ENCODE data around the gene BUB3.
A peak's percentile ranks its signal among the peaks of the same experiment; 100 is the strongest.

DNA sequence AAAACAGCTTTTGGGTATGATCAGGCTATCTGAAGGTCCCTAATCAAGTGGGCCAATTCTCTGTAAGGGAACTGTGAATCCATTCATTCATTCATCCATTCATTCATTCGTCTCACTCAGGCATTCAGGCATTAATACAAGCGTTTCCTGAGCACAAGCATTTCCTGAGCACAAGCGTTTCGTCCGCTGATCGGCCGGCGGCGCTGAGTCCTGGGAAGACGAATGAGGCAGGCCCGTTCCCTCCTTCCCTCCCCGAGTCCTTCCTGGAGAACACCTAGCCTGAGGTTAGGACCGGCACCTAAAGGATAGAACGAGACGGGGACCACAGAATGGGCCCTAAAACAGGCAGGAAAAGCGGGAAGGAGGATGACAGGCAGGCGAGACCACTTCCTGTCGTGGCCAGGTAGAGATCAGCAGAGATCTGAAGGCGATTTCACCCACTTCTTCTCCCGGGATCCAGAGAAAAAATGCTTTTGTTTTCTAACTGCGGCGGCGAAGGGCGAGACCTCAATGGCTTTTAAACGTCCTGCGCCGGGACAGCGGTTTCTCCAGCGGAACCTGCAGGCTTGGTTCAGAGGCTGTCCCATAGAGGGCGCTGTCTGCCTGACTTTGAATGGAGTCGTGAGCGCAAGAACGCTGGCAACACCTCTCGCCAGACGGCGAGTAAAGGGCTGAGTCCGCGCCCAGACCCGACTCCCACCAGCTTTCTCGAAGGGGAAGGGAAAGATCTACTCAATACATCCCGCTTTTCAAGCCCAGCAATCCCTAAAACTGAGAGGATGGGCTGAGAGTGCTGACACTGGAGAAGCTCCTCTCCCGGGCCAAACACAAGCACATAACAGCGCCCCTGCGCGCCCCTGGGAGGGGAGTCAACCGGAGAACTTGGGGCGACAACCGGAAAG, 21.4 kb upstream of the BUB3 start:
- TF ChIP-seq, protein P1, sequence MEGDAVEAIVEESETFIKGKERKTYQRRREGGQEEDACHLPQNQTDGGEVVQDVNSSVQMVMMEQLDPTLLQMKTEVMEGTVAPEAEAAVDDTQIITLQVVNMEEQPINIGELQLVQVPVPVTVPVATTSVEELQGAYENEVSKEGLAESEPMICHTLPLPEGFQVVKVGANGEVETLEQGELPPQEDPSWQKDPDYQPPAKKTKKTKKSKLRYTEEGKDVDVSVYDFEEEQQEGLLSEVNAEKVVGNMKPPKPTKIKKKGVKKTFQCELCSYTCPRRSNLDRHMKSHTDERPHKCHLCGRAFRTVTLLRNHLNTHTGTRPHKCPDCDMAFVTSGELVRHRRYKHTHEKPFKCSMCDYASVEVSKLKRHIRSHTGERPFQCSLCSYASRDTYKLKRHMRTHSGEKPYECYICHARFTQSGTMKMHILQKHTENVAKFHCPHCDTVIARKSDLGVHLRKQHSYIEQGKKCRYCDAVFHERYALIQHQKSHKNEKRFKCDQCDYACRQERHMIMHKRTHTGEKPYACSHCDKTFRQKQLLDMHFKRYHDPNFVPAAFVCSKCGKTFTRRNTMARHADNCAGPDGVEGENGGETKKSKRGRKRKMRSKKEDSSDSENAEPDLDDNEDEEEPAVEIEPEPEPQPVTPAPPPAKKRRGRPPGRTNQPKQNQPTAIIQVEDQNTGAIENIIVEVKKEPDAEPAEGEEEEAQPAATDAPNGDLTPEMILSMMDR (IDR thresholded peaks at IDR 0.05): peak; percentile 53 to 89 (median 84)
- no peak for TF ChIP-seq POLR2A (IDR thresholded peaks at IDR 0.05)

Measured in sigmoid colon (tissue), 3 donors.